DMS 273 (cell line): ENCODE results near the gene NRN1.

Source experiments
- DNase-seq: peaks from one replicate; lab custom pipeline; 2025; ENCODE audit not compliant: unreplicated experiment; lab: John Stamatoyannopoulos, UW

Gene NRN1

GRCh38 chr6:6002848-6003620 is 3.7 kb downstream of the NRN1 start:
- DNase-seq = peak; percentile 69

- no peak for DNase-seq
These were observed 4.5 kb downstream of the NRN1 start for GRCh38 chr6:6002005-6002847.

GRCh38 chr6:6001443-6001842 is 5.3 kb downstream of the NRN1 start:
- no peak for DNase-seq

GRCh38 chr6:5999688-6000608 is 6.8 kb downstream of the NRN1 start:
- no peak for DNase-seq

- peak; percentile 75 for DNase-seq
These were observed 7.7 kb downstream of the NRN1 start for GRCh38 chr6:5998711-5999687.

GRCh38 chr6:5998236-5998635 is 8.5 kb downstream of the NRN1 start:
- DNase-seq = peak; percentile 16

GRCh38 chr6:5997420-5997987 is 9.2 kb downstream of the NRN1 start:
- DNase-seq = no peak

GRCh38 chr6:5996714-5997419 is 9.9 kb downstream of the NRN1 start:
- peak; percentile 87 for DNase-seq

GRCh38 chr6:5995949-5996713 is 10.6 kb downstream of the NRN1 start:
- DNase-seq = peak; percentile 93

GRCh38 chr6:5995658-5995948 is 11.1 kb downstream of the NRN1 start:
- no peak for DNase-seq

GRCh38 chr6:5994999-5995657 is 11.6 kb downstream of the NRN1 start:
- DNase-seq = no peak

- peak; percentile 9 for DNase-seq
These were observed 12.3 kb downstream of the NRN1 start for GRCh38 chr6:5994234-5994998.

GRCh38 chr6:5992551-5993225 is 14.0 kb downstream of the NRN1 start:
- no peak for DNase-seq

- no peak for DNase-seq
These were observed 15.9 kb downstream of the NRN1 start for GRCh38 chr6:5990786-5991185.

- DNase-seq = no peak
These were observed 17.5 kb downstream of the NRN1 start for GRCh38 chr6:5989141-5989723.

GRCh38 chr6:5986861-5987260 is 19.9 kb downstream of the NRN1 start:
- DNase-seq = no peak
